GM23338 (cell line): Measurements from ENCODE around the gene GMPS.
"Not testable (repeated sequence)": the region's sequence is repeated elsewhere in the genome, so short reads cannot be mapped to it uniquely, and the experiment has no call there.

Source experiments
- CREB1 ChIP-seq: fragments of 250-450 bp; sonication (Bioruptor Pico); IDR thresholded peaks from 2 replicates; pipeline ENCODE4 v1.5.0; 2020; ENCODE audit warnings: low read depth, mild to moderate bottlenecking, moderate library complexity
- EZH2 ChIP-seq: fragments of 200-600 bp; sonication (generic); IDR thresholded peaks from one replicate; pipeline ENCODE4 v1.8.0; 2017; ENCODE audit warnings: antibody characterized with exemption, mild to moderate bottlenecking, low read depth; ENCODE audit not compliant: unreplicated experiment
- EZH2phosphoT487 ChIP-seq: fragments of 200-600 bp; sonication (generic); IDR thresholded peaks from one replicate; pipeline ENCODE4 v1.8.1; 2018; ENCODE audit warnings: antibody characterized with exemption; ENCODE audit not compliant: unreplicated experiment
- JUNB ChIP-seq: IDR thresholded peaks from one replicate; pipeline ENCODE4 v1.6.1; 2016; ENCODE audit warnings: antibody characterized with exemption; ENCODE audit not compliant: unreplicated experiment
- NANOG ChIP-seq: IDR thresholded peaks from 2 replicates; pipeline ENCODE4 v1.6.1; 2016; ENCODE audit warnings: antibody characterized with exemption, borderline replicate concordance
- POLR2AphosphoS5 ChIP-seq: IDR thresholded peaks from 2 replicates; pipeline ENCODE4 v1.6.1; 2016; ENCODE audit warnings: antibody characterized with exemption, low read depth
- ZNF114 ChIP-seq: fragments of 250-450 bp; sonication (Bioruptor Pico); IDR thresholded peaks from 2 replicates; pipeline ENCODE4 v1.5.0; 2020; ENCODE audit warnings: mild to moderate bottlenecking, moderate library complexity
- ZNF331 ChIP-seq: fragments of 250-450 bp; sonication (Bioruptor Pico); IDR thresholded peaks from 2 replicates; pipeline ENCODE4 v1.5.0; 2020; ENCODE audit warnings: low read depth, mild to moderate bottlenecking, moderate library complexity
- TF ChIP-seq, protein P1 (sequence below), 2 experiments: fragments of 200-600 bp in 1 of 2; sonication (generic) in 1 of 2; conservative IDR thresholded peaks; 2 replicates each; pipeline versions ENCODE4 v1.5.1 to v1.6.1; 2016 to 2017; ENCODE audit warnings: antibody characterized with exemption in 2 of 2, low read depth in 2 of 2, mild to moderate bottlenecking in 2 of 2, moderate library complexity in 1 of 2
- TF ChIP-seq, protein P2 (sequence below): fragments of 250-450 bp; sonication (Bioruptor Pico); IDR thresholded peaks from 2 replicates; pipeline ENCODE4 v1.5.0; 2020; ENCODE audit warnings: mild to moderate bottlenecking, moderate library complexity

DNA sequence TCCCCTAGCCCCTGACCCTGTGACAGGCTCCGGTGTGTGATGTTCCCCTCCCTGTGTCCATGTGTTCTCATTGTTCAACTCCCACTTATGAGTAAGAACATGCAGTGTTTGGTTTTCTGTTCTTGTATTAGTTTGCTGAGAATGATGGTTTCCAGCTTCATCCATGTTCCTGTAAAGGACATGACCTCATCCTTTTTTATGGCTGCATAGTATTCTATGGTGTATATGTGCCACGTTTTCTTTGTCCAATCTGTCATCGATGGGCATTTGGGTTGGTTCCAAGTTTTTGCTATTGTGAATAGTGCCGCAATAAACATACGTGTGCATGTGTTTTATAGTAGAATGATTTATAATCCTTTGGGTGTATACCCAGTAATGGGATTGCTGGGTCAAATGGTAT lies 90.6 kb downstream of the GMPS start:
- TF ChIP-seq POLR2AphosphoS5; NANOG; JUNB; ZNF114 (CRISPR knock-in tag); EZH2; CREB1 (CRISPR knock-in tag); EZH2phosphoT487; ZNF331: not testable (repeated sequence)
- TF ChIP-seq, protein P1, sequence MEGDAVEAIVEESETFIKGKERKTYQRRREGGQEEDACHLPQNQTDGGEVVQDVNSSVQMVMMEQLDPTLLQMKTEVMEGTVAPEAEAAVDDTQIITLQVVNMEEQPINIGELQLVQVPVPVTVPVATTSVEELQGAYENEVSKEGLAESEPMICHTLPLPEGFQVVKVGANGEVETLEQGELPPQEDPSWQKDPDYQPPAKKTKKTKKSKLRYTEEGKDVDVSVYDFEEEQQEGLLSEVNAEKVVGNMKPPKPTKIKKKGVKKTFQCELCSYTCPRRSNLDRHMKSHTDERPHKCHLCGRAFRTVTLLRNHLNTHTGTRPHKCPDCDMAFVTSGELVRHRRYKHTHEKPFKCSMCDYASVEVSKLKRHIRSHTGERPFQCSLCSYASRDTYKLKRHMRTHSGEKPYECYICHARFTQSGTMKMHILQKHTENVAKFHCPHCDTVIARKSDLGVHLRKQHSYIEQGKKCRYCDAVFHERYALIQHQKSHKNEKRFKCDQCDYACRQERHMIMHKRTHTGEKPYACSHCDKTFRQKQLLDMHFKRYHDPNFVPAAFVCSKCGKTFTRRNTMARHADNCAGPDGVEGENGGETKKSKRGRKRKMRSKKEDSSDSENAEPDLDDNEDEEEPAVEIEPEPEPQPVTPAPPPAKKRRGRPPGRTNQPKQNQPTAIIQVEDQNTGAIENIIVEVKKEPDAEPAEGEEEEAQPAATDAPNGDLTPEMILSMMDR (conservative IDR thresholded peaks at IDR 0.05; ENCODE audit: low read depth in 2 of 2) = not testable (repeated sequence)
- TF ChIP-seq, protein P2, sequence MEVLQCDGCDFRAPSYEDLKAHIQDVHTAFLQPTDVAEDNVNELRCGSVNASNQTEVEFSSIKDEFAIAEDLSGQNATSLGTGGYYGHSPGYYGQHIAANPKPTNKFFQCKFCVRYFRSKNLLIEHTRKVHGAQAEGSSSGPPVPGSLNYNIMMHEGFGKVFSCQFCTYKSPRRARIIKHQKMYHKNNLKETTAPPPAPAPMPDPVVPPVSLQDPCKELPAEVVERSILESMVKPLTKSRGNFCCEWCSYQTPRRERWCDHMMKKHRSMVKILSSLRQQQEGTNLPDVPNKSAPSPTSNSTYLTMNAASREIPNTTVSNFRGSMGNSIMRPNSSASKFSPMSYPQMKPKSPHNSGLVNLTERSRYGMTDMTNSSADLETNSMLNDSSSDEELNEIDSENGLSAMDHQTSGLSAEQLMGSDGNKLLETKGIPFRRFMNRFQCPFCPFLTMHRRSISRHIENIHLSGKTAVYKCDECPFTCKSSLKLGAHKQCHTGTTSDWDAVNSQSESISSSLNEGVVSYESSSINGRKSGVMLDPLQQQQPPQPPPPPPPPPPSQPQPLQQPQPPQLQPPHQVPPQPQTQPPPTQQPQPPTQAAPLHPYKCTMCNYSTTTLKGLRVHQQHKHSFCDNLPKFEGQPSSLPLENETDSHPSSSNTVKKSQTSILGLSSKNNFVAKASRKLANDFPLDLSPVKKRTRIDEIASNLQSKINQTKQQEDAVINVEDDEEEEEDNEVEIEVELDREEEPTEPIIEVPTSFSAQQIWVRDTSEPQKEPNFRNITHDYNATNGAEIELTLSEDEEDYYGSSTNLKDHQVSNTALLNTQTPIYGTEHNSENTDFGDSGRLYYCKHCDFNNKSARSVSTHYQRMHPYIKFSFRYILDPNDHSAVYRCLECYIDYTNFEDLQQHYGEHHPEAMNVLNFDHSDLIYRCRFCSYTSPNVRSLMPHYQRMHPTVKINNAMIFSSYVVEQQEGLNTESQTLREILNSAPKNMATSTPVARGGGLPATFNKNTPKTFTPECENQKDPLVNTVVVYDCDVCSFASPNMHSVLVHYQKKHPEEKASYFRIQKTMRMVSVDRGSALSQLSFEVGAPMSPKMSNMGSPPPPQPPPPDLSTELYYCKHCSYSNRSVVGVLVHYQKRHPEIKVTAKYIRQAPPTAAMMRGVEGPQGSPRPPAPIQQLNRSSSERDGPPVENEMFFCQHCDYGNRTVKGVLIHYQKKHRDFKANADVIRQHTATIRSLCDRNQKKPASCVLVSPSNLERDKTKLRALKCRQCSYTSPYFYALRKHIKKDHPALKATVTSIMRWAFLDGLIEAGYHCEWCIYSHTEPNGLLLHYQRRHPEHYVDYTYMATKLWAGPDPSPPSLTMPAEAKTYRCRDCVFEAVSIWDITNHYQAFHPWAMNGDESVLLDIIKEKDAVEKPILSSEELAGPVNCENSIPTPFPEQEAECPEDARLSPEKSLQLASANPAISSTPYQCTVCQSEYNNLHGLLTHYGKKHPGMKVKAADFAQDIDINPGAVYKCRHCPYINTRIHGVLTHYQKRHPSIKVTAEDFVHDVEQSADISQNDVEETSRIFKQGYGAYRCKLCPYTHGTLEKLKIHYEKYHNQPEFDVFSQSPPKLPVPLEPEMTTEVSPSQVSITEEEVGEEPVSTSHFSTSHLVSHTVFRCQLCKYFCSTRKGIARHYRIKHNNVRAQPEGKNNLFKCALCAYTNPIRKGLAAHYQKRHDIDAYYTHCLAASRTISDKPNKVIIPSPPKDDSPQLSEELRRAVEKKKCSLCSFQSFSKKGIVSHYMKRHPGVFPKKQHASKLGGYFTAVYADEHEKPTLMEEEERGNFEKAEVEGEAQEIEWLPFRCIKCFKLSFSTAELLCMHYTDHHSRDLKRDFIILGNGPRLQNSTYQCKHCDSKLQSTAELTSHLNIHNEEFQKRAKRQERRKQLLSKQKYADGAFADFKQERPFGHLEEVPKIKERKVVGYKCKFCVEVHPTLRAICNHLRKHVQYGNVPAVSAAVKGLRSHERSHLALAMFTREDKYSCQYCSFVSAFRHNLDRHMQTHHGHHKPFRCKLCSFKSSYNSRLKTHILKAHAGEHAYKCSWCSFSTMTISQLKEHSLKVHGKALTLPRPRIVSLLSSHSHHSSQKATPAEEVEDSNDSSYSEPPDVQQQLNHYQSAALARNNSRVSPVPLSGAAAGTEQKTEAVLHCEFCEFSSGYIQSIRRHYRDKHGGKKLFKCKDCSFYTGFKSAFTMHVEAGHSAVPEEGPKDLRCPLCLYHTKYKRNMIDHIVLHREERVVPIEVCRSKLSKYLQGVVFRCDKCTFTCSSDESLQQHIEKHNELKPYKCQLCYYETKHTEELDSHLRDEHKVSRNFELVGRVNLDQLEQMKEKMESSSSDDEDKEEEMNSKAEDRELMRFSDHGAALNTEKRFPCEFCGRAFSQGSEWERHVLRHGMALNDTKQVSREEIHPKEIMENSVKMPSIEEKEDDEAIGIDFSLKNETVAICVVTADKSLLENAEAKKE = not testable (repeated sequence)
